GM10847 (cell line): Measurements from ENCODE around the gene TOMM6.

Experiments used
- POLR2A ChIP-seq: IDR thresholded peaks from 2 replicates; pipeline ENCODE4 v1.6.1; 2011; ENCODE audit not compliant: insufficient read length; ENCODE audit errors: extremely low read depth

The TOMM6 gene

DNA sequence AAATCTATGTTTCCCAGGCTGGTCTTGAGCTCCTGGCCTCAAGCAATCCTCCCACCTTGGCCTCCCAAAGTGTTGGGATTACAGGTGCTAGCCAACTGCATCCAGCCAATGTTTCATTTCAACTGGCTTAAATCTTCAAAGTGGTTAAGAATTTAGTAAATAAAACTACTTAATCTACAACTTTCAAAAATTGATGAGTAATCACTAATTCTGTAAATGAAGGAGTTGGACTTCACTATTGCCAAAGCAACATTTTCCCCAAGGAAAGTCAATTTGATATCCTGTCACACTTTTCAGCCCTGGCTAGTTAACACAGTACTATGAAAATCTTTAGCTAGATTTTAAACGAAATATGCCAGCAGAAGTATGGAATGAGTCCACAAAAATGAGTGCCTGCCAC is 3.8 kb downstream of the TOMM6 start:
- TF ChIP-seq POLR2A: no peak

DNA sequence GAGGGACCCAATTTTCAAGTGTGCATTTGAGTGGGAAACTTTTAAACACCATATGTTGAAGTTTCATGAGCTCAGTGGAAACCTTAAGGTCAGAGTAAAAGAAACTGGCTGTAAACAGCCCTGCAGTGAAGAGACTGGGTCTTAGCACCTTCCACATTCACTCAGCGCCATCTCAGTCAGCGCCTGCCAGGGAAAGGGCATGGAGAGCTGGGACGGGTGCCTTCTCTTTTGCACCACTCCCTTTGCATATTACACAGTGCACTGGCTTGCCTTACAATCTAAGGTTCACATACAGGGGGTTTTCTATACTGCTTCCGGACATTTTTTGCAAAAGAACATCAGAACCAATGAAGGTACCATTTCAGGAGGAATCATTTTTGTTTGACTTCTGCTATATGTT is 4.5 kb downstream of the TOMM6 start:
- no peak for TF ChIP-seq POLR2A

DNA sequence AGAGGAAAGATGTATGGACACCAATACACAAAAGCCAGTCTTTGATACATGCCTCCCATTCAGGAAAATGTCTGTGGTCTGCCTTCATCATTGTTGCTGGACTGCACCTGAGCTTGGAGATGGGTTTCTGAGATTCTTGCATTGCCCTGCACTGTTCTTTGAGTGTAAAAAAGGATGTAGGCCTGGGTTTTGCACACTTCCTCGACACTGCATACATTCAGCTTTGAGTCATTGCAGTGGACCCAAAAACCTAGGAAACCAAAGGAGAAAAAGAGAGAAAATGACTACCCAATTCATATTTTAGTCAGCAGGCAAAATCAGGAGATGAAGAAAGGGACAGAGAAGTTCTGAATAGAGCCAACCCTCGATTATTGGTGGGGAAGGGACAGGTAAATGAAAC is 9.0 kb downstream of the TOMM6 start:
- no peak for TF ChIP-seq POLR2A

DNA sequence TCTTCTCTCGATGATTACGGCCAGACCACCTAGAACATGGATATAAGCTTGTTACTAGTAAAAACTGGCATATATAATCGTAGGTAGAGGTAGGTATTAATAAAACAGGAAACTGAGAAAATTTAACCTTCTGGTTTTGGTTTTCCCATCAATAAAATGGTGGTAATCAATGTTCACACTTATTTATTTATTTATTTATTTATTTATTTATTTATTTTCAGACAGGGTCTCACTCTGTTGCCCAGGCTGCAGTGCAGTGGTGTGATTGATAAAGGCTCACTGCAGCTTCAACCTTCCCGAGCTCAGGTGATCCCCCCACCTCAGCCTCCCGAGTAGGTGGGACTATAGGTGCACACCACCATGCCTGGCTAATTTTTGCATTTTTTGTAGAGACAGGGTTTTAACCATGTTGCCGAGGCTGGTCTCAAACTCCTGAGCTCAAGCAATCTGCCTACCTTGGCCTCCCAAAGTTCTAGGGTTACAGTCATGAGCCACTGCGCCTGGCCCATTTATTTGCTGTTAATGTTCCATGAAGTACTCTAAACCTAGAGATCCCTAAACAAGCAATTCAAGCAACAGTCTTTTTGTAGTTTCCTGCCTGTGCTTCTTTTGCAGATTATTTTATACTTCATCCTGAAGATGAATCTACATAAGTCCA is 11.5 kb downstream of the TOMM6 start:
- no peak for TF ChIP-seq POLR2A

DNA sequence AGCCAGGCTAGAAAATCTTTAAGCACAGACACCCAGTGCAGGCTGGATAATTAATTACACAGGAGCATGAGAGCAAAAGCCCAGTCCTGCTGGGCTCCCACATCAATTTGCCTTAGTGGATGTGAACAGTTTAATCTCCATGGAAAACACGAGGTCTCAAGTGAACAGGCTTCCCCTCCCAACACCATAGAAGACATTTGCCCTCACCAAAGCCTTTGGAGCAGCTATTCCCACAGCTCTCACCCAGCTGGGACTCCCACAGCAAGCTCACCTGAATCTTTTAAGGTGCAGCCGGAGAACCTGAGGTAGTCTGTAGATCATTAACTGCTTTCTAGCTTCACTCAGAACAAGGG is 12.0 kb downstream of the TOMM6 start:
- no peak for TF ChIP-seq POLR2A

DNA sequence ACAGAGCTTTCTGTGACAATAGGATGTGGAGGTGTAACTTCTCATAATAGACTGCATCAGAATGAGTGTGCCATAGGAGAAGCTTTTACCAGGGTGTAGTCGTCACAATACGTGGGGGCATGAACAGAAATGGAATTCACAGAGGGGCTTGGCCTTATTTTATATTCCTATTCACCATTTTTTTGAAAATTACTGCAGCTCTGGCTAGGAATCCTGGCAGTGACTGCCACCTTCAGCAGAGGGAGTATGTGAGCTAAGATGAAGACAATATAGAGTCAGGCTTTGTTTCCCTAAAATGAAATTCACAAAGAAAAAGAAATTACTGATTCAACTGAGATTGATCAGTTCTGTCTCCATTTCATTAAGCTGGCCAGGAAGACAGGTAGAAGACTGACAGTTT is 13.9 kb downstream of the TOMM6 start:
- no peak for TF ChIP-seq POLR2A

DNA sequence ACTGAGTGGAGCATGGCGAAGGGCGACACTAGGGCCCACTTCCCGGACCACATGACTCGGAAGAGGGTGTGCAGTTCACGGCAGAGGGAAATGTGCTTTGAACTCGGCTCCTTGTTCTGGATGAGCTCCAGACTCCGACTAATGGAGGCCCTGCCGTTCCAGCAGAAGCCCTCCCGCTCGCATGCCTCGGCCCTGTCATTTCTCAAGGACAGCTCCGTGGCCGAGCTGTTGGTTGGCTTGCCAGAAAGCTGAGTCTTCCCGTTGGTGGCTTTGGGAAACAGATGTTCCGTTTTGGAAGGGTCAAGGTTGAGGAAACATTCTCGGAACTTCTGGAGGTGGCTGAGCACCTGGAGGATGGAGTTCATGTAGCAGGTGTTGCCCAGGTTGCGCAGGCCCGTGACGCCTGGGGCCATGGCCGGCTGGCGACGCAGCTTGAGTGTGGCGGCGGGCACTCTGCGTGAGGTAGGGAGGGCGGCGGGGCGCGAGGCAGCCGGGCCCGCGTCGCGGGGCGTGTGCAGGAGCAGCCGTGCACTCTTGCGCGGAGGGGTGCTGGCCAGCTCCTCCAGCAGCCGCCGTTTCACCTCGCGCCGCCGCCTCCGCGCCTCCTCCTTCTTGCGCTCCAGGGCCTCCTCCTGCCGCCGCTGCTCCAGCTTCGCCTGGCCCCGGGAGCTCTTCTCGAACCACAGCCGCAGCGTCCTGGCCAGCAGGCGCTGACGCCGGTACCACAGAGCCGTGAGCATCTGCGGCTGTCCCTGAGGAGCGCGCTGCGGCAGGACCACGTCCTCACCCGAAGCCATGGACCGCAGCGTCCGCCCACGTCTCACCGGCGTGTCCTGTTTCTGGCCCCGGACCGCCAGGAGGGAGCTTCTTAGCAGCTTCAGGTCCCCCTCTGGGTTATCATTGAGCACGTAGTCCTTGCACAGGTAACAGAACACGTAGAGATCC is 18.6 kb downstream of the TOMM6 start:
- TF ChIP-seq POLR2A: no peak

DNA sequence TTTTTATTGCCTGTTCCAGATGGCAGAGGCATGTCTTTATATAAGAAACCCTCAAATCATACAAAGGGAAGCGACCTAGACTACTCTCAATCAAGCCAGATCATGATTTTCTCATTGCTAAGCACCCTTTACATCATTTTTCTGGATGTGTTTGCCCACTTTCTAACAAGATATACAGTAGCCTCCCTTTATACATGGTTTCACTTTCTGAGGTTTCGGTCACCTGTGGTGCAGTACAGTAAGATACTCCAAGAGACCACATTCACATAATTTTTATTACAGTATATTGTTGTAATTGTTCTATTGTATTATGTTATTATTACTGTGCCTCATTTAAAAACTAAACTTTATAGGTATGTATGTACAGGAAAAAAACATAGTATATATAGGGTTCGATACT is 23.6 kb downstream of the TOMM6 start:
- no peak for TF ChIP-seq POLR2A

DNA sequence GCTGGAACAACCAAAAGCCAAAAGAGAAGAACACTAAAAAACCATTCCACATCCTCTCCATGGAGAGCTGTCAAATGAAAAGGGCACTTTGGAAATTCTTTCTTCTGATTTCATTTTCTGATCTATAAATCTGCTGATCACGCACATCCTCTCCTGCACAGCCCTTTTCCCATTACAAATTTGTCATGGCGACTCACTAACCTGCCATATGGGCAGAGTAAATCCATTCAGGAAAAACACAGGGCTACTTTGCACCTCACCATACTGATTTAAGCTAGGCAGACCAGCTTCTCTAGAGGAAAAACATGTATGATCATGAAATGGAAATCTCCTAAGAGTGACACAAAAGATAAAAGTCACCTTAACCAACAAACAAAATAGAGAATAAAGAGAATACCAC is 26.0 kb downstream of the TOMM6 start:
- TF ChIP-seq POLR2A: no peak

DNA sequence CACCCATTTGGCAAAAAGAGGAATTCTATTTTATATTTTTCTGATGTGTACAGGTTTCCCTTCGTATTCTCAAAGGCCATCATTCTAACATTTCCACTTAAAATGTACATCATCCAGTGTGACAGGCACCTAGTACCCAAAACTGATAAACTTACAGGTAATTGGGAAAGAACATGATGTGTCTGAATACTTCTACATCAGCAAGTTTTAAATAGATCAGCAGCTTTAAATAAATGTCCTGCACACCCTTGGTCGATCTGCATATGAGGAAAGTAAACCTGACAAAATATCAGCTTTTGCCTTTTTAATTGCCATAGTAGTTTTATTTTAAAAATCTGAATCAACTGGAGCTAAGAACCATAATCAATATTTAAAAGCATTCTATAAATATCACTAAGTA is 26.5 kb downstream of the TOMM6 start:
- TF ChIP-seq POLR2A: no peak

DNA sequence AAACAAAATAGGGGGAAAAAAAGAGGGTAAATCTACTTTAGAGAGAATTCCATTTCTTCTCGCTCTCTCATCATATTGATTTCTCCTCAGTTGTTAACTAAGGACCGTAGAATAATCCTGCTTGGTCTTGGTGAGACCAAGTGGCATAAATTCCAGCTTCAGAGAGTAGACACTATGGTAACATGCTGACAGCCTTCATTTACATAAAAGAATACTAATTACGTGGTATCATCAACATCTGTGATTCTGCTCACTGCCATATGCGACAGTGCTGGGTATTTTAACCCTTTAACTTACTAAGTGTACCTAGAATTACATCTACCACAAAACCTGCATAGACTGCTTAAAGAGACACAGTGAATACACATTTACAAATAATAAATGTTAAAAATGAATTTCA is 27.1 kb downstream of the TOMM6 start:
- no peak for TF ChIP-seq POLR2A

DNA sequence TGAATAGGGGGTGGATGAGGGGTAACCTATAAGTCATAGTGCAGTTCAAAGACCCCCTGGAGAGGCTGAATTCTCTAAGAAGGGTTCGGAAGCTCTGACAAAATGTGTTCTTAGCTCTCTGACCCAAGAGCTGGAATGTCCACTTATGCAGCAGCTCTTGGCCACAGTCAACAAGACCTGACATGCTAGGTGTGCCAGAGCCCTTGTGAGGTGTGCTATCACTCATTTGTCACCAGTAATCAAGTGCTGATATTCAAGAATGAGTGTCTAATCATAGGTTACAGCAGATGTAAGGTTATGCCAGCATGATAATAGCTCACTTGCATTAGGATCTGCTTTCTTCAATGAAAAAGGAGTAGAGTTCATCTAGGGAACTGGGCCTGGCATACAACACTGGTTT is 28.1 kb downstream of the TOMM6 start:
- TF ChIP-seq POLR2A: no peak

DNA sequence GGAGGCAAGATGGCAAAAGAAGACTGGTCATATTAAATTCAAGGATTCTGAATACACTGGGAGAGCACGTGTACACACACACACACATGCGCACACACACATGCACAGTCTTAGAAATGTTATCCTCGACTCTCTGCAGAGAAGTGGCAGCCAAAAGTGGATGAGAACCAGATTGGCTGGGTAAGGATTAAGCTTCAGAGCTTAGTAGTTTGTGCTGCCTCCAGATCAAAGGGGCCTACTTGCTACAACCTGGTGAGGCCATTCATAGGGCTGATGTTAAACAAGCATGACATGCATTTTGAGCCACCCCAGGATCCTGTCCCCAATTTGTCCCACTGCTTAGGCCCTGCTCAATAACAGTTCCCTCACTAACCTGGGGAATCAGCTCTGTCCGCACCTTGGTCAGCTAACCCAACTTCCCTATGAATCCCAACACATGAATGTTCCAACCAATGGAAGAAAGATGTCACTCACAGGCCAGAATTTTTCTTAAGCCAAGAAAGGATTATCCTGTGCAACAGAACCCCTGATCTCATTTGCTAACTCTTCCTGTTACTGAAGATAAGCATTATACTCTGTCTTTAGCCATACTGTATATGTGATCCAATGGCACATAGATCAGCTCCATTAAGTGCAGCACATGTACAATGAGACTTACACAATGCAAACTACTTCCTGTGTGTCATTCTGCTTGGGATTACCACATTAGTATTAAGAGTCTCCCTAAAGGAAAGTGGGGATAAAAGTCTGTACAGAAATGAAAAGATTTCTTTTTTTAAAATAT is 31.0 kb downstream of the TOMM6 start:
- no peak for TF ChIP-seq POLR2A

DNA sequence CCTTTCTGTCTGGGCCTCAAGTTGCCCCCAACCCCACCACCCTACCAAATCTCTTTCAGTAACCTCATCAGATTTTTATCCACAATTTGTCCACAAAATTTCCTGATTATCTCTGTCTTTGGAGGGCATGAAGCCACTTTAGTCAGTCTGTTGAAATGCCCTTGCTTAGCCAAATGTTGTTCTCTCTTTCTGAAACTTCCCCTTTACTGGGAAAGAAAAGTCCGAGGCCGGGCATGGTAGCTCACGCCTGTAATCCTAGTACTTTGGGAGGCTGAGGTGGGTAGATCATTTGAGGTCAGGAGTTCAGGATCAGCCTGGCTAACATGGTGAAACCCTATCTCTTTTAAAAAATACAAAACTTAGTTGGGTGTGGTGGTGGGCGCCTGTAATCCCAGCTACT is 33.8 kb downstream of the TOMM6 start:
- no peak for TF ChIP-seq POLR2A

DNA sequence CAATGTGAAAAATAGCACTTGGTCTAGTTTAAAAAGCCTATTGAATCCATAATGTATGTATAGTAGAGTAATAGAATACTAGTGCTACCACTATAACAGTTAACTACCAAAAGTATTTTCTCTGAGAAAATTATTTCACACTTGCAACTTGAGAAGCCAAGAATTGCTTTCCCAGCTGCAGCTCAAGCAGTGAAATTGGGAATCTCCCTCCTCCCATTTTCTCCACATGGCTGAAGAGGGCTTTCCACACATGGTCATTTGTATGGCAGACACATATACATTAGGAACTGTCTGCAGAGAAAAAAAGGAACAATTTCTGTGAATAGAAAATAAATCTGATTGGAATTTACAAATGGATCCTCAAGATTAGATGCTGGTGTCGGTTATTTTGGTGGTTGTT is 34.5 kb downstream of the TOMM6 start:
- TF ChIP-seq POLR2A: no peak

DNA sequence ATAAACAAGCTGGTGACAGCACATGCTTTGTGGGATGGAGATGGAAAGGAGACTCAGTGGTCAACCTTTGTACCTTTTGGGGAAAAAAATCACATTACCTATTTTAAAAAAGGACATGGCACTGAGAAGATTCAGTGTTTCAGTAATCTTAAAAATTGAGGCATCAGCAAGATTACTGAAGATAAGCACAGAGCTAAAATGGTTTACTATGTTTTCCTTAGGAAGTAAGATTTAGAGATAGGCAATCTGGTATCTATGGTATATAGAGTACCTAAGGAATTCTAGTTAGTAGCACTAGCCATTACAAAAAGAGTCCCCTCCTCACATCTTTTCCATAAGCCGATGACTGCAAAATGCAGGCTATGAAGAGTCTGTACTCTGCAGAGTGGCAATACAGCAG is 35.7 kb downstream of the TOMM6 start:
- no peak for TF ChIP-seq POLR2A
